LoVo (cell line): Measurements from ENCODE around the gene EPHX1.
"Not testable (repeated sequence)": the region's sequence is repeated elsewhere in the genome, so short reads cannot be mapped to it uniquely, and the experiment has no call there.

Experiments
- DNase-seq: peaks from one replicate; pipeline ENCODE4 v3.0.0-alpha.2; 2016; ENCODE audit warnings: low spot score

Gene EPHX1

DNA sequence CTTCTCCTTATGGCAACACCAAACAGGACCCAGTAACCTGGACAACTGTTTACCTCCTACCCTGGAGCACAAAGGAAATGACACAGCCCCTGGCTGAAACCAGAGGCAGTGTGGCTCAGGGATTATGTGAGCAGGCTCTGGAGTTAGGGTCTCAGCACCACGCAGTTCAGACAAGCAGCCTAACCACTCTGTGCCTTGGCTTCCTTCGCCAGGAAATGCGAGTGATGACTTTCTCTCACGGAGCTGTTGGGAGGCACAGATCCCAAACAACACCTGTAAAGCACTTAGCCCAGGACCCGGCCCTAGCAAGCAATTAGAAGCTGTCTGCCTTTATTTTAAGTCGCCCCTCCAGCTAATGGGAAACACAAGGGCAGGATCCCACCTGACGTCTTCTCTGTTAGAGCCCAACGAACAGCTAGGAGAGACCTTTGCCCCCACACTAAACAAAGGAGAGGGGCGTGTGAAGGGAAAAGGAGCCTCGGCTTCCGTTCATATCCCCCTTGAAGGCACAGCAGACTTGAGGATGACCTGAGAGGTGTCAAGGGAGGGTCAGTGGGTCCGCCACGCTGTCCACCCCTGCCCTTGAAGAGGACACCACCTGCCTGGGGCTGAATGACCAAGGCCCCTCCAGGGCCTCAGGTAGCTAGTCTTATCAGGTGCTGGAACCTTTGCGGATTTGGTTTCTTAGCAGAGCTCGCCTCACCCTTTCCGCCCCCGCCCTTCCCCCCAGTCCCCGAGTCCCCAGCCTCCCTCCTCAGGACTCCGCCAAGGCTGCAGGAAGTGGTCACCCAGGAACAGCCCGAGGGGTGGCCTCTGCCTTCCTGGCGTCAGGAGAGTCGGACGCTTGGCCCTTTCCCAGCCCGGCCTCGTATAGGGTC, 71.4 kb downstream of the EPHX1 start:
- DNase-seq = peak; percentile 49

- DNase-seq = peak; percentile 90
These were observed 72.2 kb downstream of the EPHX1 start, which contains the start of gene TMEM63A for GRCh38 chr1:225881959-225882693. TSS of gene TMEM63A (minus strand) at chr1:225882380. CDS start at chr1:225877580, 4,800 bp downstream.

GRCh38 chr1:225882694-225883615, 73.0 kb downstream of the EPHX1 start:
- peak; percentile 48 for DNase-seq

- DNase-seq = peak; percentile 23
These were observed 73.8 kb downstream of the EPHX1 start for GRCh38 chr1:225883616-225884265.

GRCh38 chr1:225885336-225885735, 75.4 kb downstream of the EPHX1 start:
- DNase-seq = no peak

DNA sequence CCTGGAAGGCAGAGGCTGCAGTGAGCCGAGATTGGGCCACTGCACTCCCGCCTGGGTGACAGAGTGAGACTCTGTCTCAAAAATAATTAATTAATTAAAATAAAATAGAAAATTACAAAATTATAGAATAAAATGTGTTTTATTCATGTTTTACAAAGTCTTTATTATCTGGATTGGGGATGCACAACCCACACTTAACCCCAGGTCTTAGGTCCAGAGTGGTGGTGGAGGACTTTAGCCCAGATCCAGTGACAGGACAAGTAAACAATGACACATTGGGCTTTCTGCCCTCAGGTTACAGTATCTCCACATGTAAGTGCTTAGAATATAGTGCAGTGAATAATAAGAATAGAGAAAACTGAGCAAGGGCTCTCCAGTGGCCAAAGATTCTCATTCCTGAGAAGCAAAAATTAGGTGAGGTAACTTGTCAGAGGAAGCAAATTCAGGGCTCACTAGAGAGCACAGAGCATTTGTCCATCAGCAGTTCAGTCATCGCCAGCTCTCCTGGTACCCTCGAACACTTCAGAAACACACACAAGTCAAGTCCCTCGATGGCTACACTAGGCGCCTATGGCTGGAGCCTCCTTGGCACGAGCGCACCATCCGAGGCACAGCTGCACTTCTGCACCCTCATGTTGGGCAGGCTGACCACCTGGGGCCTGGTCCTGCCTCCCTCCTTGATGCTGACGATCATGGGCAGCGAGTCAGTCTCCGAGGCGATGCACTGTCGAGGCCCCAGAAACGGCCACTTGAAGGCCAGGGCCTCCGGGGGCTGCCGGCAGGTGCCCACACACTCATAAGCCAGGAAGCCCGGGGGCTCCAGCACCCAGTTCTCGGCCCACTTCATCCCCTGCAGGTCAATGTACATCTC, 76.5 kb downstream of the EPHX1 start:
- DNase-seq = no peak

DNA sequence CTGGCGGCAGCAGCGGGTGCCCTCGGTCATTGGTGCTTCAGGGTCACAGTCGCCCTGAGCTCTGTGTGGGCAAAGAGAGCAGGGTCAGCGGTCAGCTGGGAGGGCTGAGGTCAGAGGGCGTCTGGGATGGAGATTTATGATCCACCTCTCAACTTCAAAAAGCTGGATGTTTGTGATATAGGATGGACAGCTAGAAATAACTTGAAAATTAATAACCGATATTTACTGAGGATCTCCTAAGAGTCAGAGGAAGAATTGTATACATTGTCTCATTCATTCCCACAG, 77.0 kb downstream of the EPHX1 start:
- no peak for DNase-seq

DNA sequence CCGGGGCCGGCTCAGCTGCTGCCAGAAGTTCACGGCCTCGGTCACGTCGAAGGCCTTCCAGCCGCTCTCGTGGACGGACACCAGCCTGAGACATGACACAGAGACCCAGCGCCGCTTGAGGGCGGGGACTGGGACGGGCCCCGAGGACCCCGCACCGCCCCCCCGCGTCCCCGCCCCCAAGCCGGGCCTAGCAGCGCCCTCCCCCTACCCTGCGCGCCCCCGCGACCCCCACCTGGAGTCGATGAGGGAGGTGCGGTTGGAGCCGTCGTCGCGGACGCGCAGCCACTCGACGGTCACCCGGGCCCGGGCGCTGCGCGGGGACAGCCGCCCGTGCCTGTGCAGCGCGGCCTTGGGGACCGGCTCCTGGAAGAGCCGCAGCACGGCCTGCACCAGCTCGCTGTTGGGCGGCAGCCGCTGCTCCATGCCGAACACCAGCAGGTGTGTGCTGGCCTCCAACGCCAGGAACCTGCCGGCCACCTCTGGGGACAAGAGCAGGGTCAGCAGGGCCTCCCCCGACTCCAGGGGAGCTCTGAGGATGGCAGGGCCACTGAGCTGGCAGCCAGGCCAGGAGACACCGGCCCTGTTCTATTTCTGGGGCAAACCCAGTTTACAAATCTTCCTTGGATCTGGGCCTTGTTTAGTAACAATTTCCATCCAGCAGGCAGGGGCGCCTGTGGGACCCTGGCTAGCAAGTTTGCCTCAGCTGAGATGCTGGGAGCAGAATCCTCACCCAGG, 77.8 kb downstream of the EPHX1 start:
- not testable (repeated sequence) for DNase-seq

DNA sequence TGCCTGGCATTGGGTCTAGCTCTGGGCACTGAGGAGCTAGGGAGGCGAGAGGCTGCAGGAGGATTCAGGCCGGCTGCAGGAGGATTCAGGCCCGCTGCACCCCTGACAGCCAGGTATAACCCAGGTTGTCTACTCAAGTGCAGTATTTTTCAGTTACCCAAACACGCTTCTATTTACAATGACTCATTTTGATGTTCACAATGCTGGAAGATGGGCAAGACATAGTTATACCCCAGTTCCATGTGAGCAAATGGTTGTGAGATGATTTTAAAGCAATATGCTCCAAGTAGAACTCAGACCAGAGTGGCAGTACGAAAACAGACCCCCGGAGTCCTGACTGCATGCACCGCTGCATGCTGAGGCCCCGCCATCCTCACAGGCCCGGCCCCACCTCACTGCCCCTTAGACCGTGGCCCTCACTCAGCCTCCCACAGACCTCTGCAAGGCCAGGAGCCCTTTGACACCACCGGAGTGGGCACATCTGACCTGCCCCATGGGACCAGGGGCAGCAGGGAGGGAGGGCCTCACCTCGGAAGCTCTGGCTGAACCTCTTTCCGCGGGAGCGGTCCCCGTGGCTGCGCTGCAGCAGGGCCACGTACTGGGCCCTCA, 78.5 kb downstream of the EPHX1 start:
- DNase-seq = no peak

DNA sequence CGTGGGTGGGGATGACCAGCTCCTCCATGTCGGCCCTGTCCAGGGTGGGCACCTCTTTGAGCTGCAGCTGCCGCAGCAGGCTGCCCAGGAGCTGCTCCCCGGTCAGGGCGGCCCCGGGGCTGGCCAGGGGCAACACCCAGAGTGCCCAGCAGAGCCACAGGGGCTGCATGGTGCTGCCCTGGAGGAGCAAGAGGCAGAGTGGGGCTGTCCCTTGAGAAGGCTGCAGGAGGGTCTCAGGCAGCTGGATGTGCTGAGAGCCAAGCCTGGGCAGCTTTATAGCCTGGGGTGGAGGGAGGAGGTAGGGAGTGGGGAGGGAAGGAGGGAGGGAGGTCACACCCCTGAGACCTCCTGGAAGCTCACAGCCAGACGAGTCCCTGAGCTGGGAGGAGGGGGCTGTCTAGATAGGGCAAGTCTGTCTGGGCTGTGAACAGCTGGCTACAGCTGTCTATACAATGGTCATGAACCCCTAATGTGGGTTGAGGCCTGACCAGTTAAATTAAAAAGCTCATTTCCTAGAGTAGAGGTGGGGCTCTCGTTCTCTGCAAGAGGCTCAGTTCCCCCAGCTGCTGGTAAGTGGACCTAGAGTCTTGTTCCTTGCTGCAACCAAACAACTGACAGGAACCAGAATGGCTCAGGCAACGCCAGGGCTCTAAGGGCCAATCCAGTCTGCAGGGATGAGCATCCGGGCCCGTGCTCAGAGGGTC, 79.1 kb downstream of the EPHX1 start, which contains the start of gene LEFTY1:
Gene LEFTY1 (minus strand): TSS at position 249 of the 704 bp plus-strand sequence. CDS start 80 bp downstream, at position 169.
- no peak for DNase-seq

- DNase-seq = no peak
These were observed 79.8 kb downstream of the EPHX1 start for GRCh38 chr1:225889743-225890142.

GRCh38 chr1:225890346-225891228, 80.7 kb downstream of the EPHX1 start:
- no peak for DNase-seq

DNA sequence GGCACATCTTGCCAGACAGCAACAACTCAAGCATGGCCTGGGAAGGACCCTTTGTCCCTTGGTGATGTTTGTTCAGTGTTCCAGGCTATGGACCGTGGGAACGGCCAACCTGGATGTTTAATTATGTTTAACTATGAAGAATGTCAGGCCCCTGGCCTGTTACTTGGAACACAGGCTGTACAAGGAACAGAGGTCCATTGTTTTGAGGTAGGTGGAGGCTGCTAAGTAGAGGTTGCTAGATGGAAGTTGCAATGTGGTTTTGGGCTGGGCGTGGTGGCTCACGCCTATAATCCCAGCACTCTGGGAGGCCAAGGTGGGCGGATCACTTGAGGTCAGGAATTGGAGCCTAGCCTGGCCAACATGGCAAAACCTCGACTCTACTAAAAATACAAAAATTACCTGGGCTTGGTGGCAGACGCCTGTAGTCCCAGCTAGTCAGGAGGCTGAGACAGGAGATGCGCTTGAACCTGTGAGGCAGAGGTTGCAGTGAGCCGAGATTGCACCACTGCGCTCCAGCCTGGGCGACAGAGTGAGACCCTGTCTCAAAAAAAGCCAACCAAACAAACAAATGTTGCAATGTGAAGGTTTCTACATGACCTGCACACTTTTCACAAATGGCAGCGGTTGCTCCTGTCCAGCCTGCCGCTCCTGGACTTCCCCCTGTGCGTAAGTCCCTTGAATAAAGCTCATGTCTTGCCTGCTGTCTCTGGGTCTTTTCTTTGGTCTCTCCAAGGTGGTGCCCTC, 81.5 kb downstream of the EPHX1 start:
- peak; percentile 65 for DNase-seq

- no peak for DNase-seq
These were observed 82.4 kb downstream of the EPHX1 start for GRCh38 chr1:225892307-225892706.
